ENCODE data around the gene ASRGL1.
A peak's percentile ranks its signal among the peaks of the same experiment; 100 is the strongest.

The ASRGL1 gene

DNA sequence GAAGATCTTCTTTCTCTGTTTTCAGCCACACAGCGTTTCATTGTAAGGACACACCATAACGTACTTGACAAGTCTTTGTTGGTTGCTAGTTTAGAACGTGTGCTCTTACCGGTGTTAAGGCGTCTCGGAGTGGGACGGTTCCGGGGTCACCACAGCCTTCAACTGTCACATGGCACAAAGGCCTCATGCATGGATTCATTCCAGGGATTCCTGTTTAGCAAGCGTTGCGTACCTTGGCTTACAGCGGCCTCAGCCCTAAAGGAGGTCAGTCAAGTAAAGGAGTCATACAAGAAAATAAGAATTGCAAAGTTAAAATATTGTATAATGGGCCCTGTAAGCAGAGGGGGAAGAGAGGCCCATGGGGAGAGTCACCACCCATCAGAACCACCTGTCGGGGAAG lies 79.3 kb downstream of the ASRGL1 start:
- DNase-seq (ENCODE audit: low read depth) = no peak

DNA sequence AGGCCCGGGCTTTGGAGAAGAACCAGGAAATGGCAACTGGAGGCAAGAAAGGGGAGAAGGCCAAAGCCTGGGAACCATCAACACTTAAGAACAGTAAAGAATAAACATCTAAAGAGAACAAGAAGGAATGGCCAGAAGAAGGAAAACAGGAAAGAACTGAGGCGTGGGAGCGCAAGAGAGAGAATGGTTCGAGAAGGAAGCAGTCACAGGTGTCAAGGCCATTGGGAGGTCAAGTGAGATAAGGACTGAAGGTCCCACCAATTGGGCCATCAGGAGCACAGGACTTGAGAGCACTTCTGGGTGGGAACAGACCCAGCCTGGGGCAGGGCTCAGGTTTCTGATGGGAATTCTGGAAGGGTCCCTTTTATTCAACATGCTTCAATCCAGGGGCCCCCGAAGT lies 80.9 kb downstream of the ASRGL1 start:
- DNase-seq (ENCODE audit: low read depth) = no peak

DNA sequence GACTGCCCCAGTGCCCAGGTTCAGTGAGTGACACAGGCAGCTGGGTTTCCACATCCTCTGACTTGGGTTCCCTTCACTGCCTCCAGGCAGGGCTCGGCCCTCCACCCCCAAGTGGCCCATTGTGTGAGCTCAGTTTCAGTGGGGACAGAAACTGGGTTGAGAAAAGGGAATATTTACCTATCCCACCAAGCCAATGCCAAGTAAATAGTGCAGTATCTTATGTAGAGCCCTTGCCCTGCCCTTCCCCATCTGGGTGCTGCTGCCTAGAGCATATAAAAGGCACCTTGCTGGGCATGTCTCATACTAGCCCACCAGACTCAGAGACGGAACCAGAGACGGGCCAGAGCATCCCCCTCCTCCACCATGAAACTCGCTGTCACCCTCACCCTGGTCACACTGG lies 81.5 kb downstream of the ASRGL1 start, which contains the start of gene SCGB1A1:
TSS of gene SCGB1A1 (plus strand) at position 301 of the 400 bp plus-strand sequence. CDS start at position 364, 63 bp downstream.
- no peak for DNase-seq (ENCODE audit: low read depth)

- no peak for DNase-seq (ENCODE audit: low read depth)
These were observed 82.2 kb downstream of the ASRGL1 start for GRCh38 chr11:62419314-62419929.

DNA sequence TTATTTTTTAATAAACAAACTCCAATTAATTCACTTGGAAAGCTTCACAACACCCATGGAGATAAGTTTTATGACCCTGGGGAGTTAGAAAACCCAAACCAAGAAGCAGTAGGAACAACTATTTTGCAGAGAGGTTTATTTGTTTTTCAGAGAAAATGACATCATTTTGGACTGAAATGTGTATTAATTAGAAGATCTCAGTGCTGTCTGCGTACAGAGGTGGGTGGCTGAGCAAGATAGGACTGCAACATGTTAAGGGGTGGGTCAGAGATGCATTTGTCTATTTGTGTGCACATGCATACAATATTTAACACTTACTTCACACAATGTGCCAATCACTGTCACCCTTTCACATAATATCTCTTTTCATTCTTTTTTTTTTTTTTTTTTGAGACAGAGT lies 82.7 kb downstream of the ASRGL1 start:
- peak; percentile 24 for DNase-seq (ENCODE audit: low read depth)

DNA sequence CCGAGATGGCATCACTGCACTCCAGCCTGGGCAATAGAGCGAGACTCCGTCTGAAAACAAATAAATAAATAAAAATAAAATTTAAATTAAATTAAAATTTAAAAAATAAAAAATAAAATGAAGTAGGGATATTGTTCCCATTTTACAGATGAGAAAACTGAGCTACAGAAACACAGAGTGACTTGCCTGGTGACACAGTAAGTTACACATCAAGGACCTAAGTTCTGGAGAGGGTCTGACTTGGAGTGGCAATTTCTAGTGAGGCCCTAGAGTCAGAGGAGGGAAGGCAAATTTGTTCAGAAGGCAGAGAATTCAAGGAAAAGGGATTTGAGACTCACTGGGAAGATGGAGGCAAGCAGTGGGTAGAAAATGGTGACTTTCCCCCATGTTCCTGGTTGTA lies 83.6 kb downstream of the ASRGL1 start:
- DNase-seq (ENCODE audit: low read depth) = no peak

GRCh38 chr11:62421996-62422395 lies 84.7 kb downstream of the ASRGL1 start:
- no peak for DNase-seq (ENCODE audit: low read depth)

DNA sequence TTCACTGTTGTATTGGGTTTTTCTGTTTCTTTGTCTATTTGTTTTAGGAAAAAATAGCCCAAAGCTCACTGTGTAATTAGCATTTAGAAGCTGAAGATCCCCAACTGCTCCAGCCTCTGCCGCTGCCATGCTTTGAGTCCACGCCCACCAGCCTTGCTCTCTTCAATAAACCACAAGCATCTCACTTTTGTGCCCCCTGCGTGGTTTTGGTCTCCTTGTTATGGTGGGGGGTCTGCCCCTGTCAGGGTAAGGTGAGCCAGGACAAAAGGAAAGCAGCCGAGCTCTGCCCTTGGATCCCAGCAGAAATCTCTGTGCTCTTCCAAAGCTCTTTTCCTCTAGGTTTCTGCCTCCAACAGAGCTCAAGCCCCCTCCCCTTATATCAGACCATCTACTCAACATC lies 85.8 kb downstream of the ASRGL1 start:
- DNase-seq (ENCODE audit: low read depth) = no peak

GRCh38 chr11:62427630-62428233 lies 90.5 kb downstream of the ASRGL1 start:
- DNase-seq (ENCODE audit: low read depth) = peak; percentile 76

GRCh38 chr11:62428871-62429560 lies 91.8 kb downstream of the ASRGL1 start:
- peak; percentile 56 for DNase-seq (ENCODE audit: low read depth)

DNA sequence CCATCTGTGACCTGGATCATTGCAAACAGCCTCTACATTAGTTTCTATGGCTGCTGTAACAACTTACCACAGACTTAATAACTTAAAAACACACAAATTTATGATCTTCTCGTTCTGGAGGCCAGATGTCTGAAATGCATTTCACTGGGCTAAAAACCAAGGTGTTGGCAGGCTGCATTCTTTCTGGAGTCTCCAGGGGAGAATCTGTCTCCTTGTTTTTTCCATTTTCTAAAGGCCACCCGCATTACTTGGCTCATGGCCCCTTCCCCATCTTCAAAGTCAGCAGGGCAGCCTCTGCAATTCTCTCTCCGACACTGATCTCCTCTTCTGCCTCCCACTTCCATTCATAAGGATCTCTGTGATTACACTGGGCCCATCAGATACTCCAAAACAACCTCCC lies 93.2 kb downstream of the ASRGL1 start:
- peak; percentile 65 for DNase-seq (ENCODE audit: low read depth)

DNA sequence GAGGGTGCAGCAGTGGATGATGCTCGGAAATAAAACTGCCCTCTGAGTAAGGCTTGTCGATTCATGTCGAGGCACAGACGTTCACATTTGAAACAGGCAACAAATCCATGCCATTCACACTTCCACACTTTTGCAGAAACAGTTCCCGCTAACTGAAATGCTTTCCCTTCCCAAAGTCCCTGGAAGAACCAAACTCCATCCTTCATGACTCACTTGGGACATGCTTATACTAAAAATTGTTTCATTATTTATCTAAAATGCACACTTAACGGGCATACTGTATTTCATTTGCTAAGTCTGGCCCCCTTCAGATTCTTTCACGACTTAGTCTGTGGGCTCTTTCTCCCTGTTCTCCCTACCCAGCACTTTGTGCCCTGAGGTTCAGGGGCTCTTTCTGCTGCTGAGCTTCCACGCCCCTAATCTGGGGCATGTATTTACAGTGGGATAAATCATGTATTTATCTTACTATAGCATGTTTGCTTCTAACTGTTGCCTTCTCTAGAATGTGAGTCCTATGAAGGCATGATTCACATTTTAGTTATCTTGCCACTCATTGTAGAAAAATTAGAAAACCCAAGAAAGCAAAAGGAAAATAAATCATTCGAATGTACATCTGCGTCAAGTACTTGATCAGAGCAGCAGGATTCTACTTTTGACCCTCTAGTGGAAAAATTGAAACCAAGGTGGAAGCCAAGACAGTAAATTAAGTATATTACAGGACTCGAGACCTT lies 94.1 kb downstream of the ASRGL1 start:
- peak; percentile 94 for DNase-seq (ENCODE audit: low read depth)

- no peak for DNase-seq (ENCODE audit: low read depth)
These were observed 95.4 kb downstream of the ASRGL1 start for GRCh38 chr11:62432695-62433094.

GRCh38 chr11:62433141-62433903 lies 96.1 kb downstream of the ASRGL1 start:
- DNase-seq (ENCODE audit: low read depth) = no peak

DNA sequence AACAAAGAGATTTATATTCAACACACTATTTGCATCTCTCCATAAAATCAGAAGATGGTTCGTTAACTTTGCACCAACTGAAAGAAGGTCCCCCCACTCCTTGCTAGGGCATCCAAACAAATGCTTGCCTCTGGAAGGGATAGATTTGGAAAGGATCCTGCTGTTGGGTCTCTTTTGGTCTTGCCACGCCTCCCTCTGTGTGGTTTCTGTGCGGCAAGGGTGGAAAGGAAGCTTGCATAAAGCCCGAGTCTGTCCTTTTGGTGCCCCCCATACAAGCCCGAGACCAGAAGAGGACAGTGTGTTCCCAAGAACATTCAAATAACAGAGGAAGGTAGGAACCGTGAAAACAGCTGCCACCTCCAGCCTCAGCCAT lies 96.6 kb downstream of the ASRGL1 start:
- DNase-seq (ENCODE audit: low read depth) = no peak

DNA sequence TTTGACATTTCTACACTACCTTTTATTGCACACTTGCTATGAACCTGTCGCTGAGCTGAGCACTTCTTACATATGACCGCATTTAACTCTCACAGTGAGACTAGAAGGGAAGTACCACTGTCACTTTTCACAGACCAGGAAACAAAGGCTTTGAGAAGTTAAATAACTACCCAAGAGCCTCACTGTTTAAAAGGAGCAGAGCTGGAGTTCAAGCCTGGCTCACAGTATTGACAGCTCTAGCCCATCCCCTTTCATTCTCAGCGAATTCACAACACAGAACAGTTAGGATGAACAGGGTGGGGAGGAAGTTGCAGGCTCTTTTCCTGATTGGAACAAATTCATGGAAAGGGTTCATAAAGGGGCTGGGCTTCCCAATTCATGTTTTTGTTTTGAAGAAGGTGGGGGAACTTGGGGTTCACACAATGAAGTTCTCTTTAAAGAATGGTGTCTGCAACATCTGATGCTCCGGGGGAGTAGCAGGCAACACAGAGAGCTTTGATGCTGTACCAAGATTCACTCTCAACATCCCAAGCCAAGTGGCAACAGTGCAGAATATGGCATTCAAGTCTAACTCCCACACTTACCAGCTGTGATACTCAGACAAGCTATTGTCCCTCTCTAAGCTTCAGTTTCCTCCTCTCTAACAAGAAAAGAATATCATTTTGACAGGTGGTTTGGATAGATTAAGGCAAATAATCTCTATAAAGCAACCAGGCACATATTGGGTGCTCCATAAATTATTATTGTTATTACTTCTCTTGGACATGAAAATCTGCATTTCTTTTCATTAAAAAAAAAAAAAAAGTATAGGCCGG lies 98.8 kb downstream of the ASRGL1 start:
- no peak for DNase-seq (ENCODE audit: low read depth)

DNA sequence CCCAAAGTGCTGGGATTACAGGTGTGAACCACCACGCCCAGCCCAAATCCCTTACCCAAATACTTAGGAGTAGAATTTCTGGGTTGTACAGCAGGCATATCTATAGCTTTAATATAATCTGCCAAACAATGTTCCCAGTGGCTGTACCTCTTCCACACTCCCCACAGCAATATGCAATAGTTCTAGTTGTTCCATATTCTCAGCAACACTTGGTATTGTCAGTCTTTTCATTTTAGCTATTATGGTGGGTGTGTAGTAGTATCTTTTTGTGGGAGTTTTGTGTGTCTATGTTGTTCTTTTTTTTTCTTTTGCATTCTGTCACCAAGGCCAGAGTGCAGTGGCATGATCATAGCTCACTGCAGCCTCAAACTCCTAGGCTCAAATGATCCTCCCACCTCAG lies 100.4 kb downstream of the ASRGL1 start:
- DNase-seq (ENCODE audit: low read depth) = no peak

- DNase-seq (ENCODE audit: low read depth) = no peak
These were observed 101.4 kb downstream of the ASRGL1 start for GRCh38 chr11:62438641-62439040.

GRCh38 chr11:62439785-62440602 lies 102.7 kb downstream of the ASRGL1 start:
- DNase-seq (ENCODE audit: low read depth) = peak; percentile 97
